ENCODE measurements around the gene PHYHIPL. TPM values are rescaled to one million over a fixed set of nuclear protein-coding genes. Genes with fewer than 3 reads are reported as not detected.

Gene PHYHIPL
- total RNA-seq, result not detected in 2 replicates

GRCh38 chr10:59176241-59177030 lies at the start of gene PHYHIPL:
Gene PHYHIPL, plus strand, starts transcription at chr10:59176643. Its CDS starts 211 bp downstream, at chr10:59176854.

Other genes starting within 250 kb of the PHYHIPL start
- 0.20 and 0.73 TPM in 2 replicates for gene FAM13C, start 185.9 kb downstream of the PHYHIPL start, total RNA-seq